Choroid plexus epithelial cell (primary cell): ENCODE measurements around the gene ABCD4.

ENCODE experiments used
- DNase-seq: peaks from one replicate; pipeline ENCODE4 v3.0.0-alpha.2; 2010; ENCODE audit warnings: low read depth
- H3K4me3 ChIP-seq: 2 replicates; pipeline ENCODE4 v1.5.1; 2011; ENCODE audit warnings: low read depth, mild to moderate bottlenecking, control low read depth, low read length, moderate library complexity
- TF ChIP-seq, protein P1 (sequence below): conservative IDR thresholded peaks from 2 replicates; pipeline ENCODE4 v1.5.1; 2011; ENCODE audit warnings: low read depth, mild to moderate bottlenecking, control low read depth, inconsistent platforms, low read length, moderate library complexity

The ABCD4 gene

DNA sequence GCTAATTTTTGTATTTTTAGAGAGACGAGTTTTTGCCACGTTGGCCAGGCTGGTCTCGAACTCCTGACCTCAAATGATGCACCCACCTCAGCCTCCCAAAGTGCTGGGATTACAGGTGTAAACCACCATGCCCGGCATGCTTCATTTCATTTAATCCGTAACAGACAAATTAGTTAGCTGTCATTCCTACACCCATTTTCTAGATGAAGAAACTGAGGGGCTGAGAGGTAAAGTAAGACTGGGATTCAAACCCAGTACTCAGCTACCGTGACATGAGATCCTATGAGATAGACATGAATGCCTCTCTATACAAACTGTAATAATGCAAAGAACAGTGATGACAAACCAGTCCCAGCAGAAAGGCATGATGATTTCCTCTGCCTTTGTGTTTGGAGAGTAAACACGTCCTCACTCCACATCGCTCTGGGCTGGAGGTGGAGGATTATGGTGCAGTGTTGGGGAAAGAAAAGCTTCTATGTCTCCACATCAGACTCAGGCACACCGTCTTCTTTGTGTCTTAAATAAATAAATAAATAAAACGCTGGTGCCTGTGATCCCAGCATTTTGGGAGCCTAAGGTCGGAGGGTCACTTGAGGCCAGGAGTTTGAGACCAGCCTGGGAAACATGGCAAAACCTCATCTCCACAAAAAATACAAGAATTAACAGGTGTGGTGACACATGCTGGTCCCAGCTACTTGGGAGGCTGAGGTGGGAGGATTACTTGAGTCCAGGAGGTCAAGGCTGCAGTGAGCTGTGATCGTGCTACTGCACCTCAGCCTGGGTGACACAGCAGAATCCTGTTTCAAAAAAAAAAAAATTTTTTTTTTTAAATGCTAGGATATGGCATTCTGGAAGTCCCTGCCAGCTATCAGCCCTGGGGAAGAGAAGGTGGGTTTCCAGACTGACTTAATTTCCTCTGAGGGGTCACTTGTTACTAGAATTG lies 53.0 kb downstream of the ABCD4 start:
- H3K4me3 ChIP-seq: no peak overlapping the region
- DNase-seq: no peak
- TF ChIP-seq, protein P1, sequence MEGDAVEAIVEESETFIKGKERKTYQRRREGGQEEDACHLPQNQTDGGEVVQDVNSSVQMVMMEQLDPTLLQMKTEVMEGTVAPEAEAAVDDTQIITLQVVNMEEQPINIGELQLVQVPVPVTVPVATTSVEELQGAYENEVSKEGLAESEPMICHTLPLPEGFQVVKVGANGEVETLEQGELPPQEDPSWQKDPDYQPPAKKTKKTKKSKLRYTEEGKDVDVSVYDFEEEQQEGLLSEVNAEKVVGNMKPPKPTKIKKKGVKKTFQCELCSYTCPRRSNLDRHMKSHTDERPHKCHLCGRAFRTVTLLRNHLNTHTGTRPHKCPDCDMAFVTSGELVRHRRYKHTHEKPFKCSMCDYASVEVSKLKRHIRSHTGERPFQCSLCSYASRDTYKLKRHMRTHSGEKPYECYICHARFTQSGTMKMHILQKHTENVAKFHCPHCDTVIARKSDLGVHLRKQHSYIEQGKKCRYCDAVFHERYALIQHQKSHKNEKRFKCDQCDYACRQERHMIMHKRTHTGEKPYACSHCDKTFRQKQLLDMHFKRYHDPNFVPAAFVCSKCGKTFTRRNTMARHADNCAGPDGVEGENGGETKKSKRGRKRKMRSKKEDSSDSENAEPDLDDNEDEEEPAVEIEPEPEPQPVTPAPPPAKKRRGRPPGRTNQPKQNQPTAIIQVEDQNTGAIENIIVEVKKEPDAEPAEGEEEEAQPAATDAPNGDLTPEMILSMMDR: no peak

- H3K4me3 ChIP-seq: no peak overlapping the region
- DNase-seq: no peak
- TF ChIP-seq, protein P1: no peak
Measured at GRCh38 chr14:74248017-74248416, 54.7 kb downstream of the ABCD4 start.

- no peak for DNase-seq
- TF ChIP-seq, protein P1: no peak
- no peak overlapping the region for H3K4me3 ChIP-seq
Measured at GRCh38 chr14:74246542-74246941, 56.2 kb downstream of the ABCD4 start.

- TF ChIP-seq, protein P1: no peak
- no peak for DNase-seq
- no peak overlapping the region for H3K4me3 ChIP-seq
Measured at GRCh38 chr14:74245292-74245691, 57.4 kb downstream of the ABCD4 start.

GRCh38 chr14:74244115-74244514 lies 58.6 kb downstream of the ABCD4 start:
- no peak for DNase-seq
- TF ChIP-seq, protein P1: no peak
- no peak overlapping the region for H3K4me3 ChIP-seq

DNA sequence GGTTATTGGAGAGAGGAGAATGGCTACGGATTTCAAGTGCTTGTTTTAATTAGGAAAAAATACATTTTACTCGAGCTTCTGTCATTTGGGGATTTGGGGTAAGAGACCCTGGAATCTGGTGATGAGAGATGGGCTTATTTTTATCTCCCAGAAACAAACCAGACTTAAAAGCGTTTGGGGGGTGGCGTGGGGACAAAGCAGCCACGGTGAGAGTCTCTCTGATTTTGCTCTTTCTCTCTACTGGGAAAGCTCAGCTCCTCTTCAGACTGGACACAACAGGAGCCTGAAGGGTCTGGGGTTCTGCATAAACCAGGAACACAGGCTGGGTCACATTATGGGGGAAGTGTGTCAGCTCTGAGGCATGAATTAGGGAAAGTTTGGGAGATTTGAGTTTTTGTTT lies 59.7 kb downstream of the ABCD4 start:
- TF ChIP-seq, protein P1: no peak
- DNase-seq: no peak

DNA sequence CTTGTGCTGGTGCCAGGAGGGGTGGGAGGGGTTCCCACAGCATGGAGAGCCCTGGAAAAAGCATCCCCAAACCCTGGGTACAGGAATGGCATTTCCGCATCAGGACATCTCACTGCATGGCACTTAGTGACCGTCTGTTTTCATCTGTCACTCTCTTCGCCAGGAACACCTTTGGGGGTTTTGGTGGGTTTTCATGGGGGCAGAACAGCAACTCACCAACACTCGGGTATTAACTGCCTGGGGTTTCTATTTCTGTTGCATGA lies 60.0 kb downstream of the ABCD4 start:
- no peak overlapping the region for H3K4me3 ChIP-seq
- TF ChIP-seq, protein P1: no peak
- no peak for DNase-seq

More for the DNA sequence above, 59.7 kb downstream of the ABCD4 start:
- H3K4me3 ChIP-seq: no peak overlapping the region
